IPS DF 19.7 (cell line): ENCODE measurements around the gene RELCH.

Experiments
- DNase-seq: peaks from one replicate; pipeline ENCODE4 v3.0.0-alpha.2; 2013; ENCODE audit warnings: low read depth, low spot score

Gene RELCH

GRCh38 chr18:62258616-62259015 lies 71.6 kb downstream of the RELCH start:
- no peak for DNase-seq

GRCh38 chr18:62262061-62262460 lies 75.0 kb downstream of the RELCH start:
- no peak for DNase-seq

GRCh38 chr18:62264984-62265383 lies 77.9 kb downstream of the RELCH start:
- DNase-seq = no peak

GRCh38 chr18:62277045-62277444 lies 90.0 kb downstream of the RELCH start:
- no peak for DNase-seq

- no peak for DNase-seq
These were observed 92.5 kb downstream of the RELCH start for GRCh38 chr18:62279561-62279960.

- no peak for DNase-seq
These were observed 93.0 kb downstream of the RELCH start for GRCh38 chr18:62280058-62280457.

GRCh38 chr18:62280786-62281185 lies 93.7 kb downstream of the RELCH start:
- DNase-seq = no peak

- no peak for DNase-seq
These were observed 94.6 kb downstream of the RELCH start for GRCh38 chr18:62281684-62282083.

- DNase-seq = no peak
These were observed 95.2 kb downstream of the RELCH start for GRCh38 chr18:62282188-62282629.

- no peak for DNase-seq
These were observed 97.6 kb downstream of the RELCH start for GRCh38 chr18:62284637-62285036.

GRCh38 chr18:62285281-62285680 lies 98.2 kb downstream of the RELCH start:
- DNase-seq = no peak

- no peak for DNase-seq
These were observed 101.0 kb downstream of the RELCH start for GRCh38 chr18:62287781-62288664.

- DNase-seq = no peak
These were observed 101.6 kb downstream of the RELCH start for GRCh38 chr18:62288665-62289008.

GRCh38 chr18:62289047-62289446 lies 102.0 kb downstream of the RELCH start:
- DNase-seq = no peak

- no peak for DNase-seq
These were observed 107.0 kb downstream of the RELCH start for GRCh38 chr18:62294073-62294472.

- DNase-seq = no peak
These were observed 113.4 kb downstream of the RELCH start for GRCh38 chr18:62300359-62300963.

- no peak for DNase-seq
These were observed 114.3 kb downstream of the RELCH start for GRCh38 chr18:62301322-62301721.

- no peak for DNase-seq
These were observed 125.8 kb downstream of the RELCH start for GRCh38 chr18:62312851-62313250.

- DNase-seq = no peak
These were observed 131.4 kb downstream of the RELCH start for GRCh38 chr18:62318228-62319180.

GRCh38 chr18:62321201-62321600 lies 134.1 kb downstream of the RELCH start:
- no peak for DNase-seq

GRCh38 chr18:62323483-62324180 lies 136.6 kb downstream of the RELCH start:
- no peak for DNase-seq
